BE2C (cell line): ENCODE data around the gene CASR.

ENCODE experiments used
- DNase-seq: peaks from one replicate; pipeline ENCODE4 v3.0.0-alpha.2; 2020
- H3K27me3 ChIP-seq: fragments of 250-450 bp; sonication (Bioruptor Pico); 2 replicates; pipeline ENCODE4 v1.5.1; 2020; ENCODE audit warnings: mild to moderate bottlenecking
- H3K36me3 ChIP-seq: fragments of 250-450 bp; sonication (Bioruptor Pico); 2 replicates; pipeline ENCODE4 v1.5.1; 2020; ENCODE audit warnings: mild to moderate bottlenecking
- H3K4me1 ChIP-seq: fragments of 250-450 bp; sonication (Bioruptor Pico); 2 replicates; pipeline ENCODE4 v1.5.1; 2020
- H3K4me3 ChIP-seq: 2 replicates; pipeline ENCODE4 v1.5.1; 2011; ENCODE audit warnings: low read depth, low read length
- H3K9me3 ChIP-seq: fragments of 250-450 bp; sonication (Bioruptor Pico); 2 replicates; pipeline ENCODE4 v1.5.1; 2020
- CTCF ChIP-seq: IDR thresholded peaks from 2 replicates; pipeline ENCODE4 v1.5.1; 2012; ENCODE audit warnings: mild to moderate bottlenecking, low read depth, low read length

Gene CASR

GRCh38 chr3:122268257-122269024 lies 85.0 kb downstream of the CASR start:
- Histone ChIP-seq H3K4me1 (no peaks in the 10 kb centered on the region), H3K36me3 (no peaks in the 10 kb centered on the region), H3K9me3 (no peaks in the 10 kb centered on the region), H3K4me3 (no peak overlapping the region), H3K27me3 (peaks cover 7% of the 10 kb centered on the region)
- no peak for DNase-seq
- TF ChIP-seq CTCF, result no peak

- no peak for TF ChIP-seq CTCF
- Histone ChIP-seq H3K9me3 (no peaks in the 10 kb centered on the region), H3K27me3 (peaks cover 7% of the 10 kb centered on the region), H3K4me1 (no peaks in the 10 kb centered on the region), H3K36me3 (no peaks in the 10 kb centered on the region), H3K4me3 (no peak overlapping the region)
- DNase-seq, result no peak
Observed at GRCh38 chr3:122269045-122269444, 85.6 kb downstream of the CASR start.

GRCh38 chr3:122271246-122271898 lies 87.9 kb downstream of the CASR start:
- TF ChIP-seq CTCF, result no peak
- no peak overlapping the region for H3K4me3 ChIP-seq
- H3K27me3 ChIP-seq, result peaks cover 7% of the 10 kb centered on the region; the same call in 1 of the 2 replicates
- H3K36me3 ChIP-seq, result no peaks in the 10 kb centered on the region
- H3K9me3 ChIP-seq, result no peaks in the 10 kb centered on the region
- DNase-seq, result no peak
- H3K4me1 ChIP-seq, result no peaks in the 10 kb centered on the region

- Histone ChIP-seq H3K4me1 (no peaks in the 10 kb centered on the region), H3K27me3 (peaks cover 10% of the 10 kb centered on the region; the same call in 1 of the 2 replicates), H3K4me3 (no peak overlapping the region), H3K9me3 (no peaks in the 10 kb centered on the region), H3K36me3 (no peaks in the 10 kb centered on the region)
- no peak for TF ChIP-seq CTCF
- no peak for DNase-seq
Observed at GRCh38 chr3:122272879-122273278, 89.4 kb downstream of the CASR start.

- Histone ChIP-seq H3K27me3 (peaks cover 12% of the 10 kb centered on the region), H3K9me3 (no peaks in the 10 kb centered on the region), H3K4me3 (no peak overlapping the region), H3K36me3 (no peaks in the 10 kb centered on the region), H3K4me1 (no peaks in the 10 kb centered on the region)
- DNase-seq, result no peak
- no peak for TF ChIP-seq CTCF
Observed at GRCh38 chr3:122273498-122273897, 90.0 kb downstream of the CASR start.

GRCh38 chr3:122281891-122282290 lies 98.4 kb downstream of the CASR start:
- Histone ChIP-seq H3K4me1 (no peaks in the 10 kb centered on the region), H3K4me3 (no peak overlapping the region), H3K27me3 (peaks cover 10% of the 10 kb centered on the region), H3K36me3 (no peaks in the 10 kb centered on the region), H3K9me3 (no peaks in the 10 kb centered on the region)
- no peak for DNase-seq
- no peak for TF ChIP-seq CTCF
